Measurements from ENCODE around the gene SEC14L2. TPM values are rescaled to one million over a fixed set of nuclear protein-coding genes. Genes with fewer than 3 reads are reported as not detected.
"Not testable (repeated sequence)": the region's sequence is repeated elsewhere in the genome, so short reads cannot be mapped to it uniquely, and the experiment has no call there.

SEC14L2 gene
- total RNA-seq, 2 experiments from 2014 or later = 12.8 to 15.3 TPM

- Mint-ChIP-seq H3K4me1 (ENCODE audit: low read depth) (peaks cover 26% of the 10 kb centered on the region), H3K9me3 (no peaks in the 10 kb centered on the region), H3K27ac (no peak overlapping the region), H3K27me3 (no peaks in the 10 kb centered on the region), H3K4me3 (peak overlapping the region; percentile 86), H3K36me3 (no peaks in the 10 kb centered on the region)
- intact Hi-C loops (cut with micrococcal nuclease) = loop anchor here (5.0 to 10.0 kb wide), 2 partner anchors 207 to 756 kb away; partner anchors contain the start of gene TCN2
- no peak for DNase-seq
- CTCF ChIA-PET = interaction anchor here (1.0 to 6.6 kb wide), 8 partner anchors 11 to 491 kb away, joined by 3 to 67 read pairs (median 8); partner anchors contain the start of genes CASTOR1, MTFP1 and RNF215
- POLR2A ChIA-PET = interaction anchor here (1.2 to 3.9 kb wide), 4 partner anchors 14 to 42 kb away, joined by 3 to 53 read pairs (median 4); partner anchors contain the start of genes MTFP1 and SF3A1
These were observed 1.1 kb downstream of the SEC14L2 start for GRCh38 chr22:30397656-30398635.

GRCh38 chr22:30398685-30399680 is 2.2 kb downstream of the SEC14L2 start:
- POLR2A ChIA-PET = interaction anchor here (0.6 to 3.9 kb wide), 2 partner anchors 15 to 25 kb away, joined by 3 to 53 read pairs; partner anchors contain the start of gene MTFP1
- no peak for DNase-seq
- peaks cover under 1% of the 10 kb centered on the region for H3K36me3 Mint-ChIP-seq

GRCh38 chr22:30399718-30400117 is 2.9 kb downstream of the SEC14L2 start:
- no peak overlapping the region for H3K4me3 Mint-ChIP-seq
- ChIA-PET POLR2A (no interaction called here), CTCF (no interaction called here)
- H3K27ac Mint-ChIP-seq = no peak overlapping the region
- H3K4me1 Mint-ChIP-seq (ENCODE audit: low read depth) = peaks cover 26% of the 10 kb centered on the region
- H3K9me3 Mint-ChIP-seq = no peaks in the 10 kb centered on the region
- DNase-seq = no peak
- H3K36me3 Mint-ChIP-seq = peaks cover 5% of the 10 kb centered on the region
- H3K27me3 Mint-ChIP-seq = no peaks in the 10 kb centered on the region
- intact Hi-C loops (cut with micrococcal nuclease) = loop anchor here (5.0 to 10.0 kb wide), 2 partner anchors 205 to 757 kb away; partner anchors contain the start of gene TCN2

More at GRCh38 chr22:30398685-30399680, 2.2 kb downstream of the SEC14L2 start:
- intact Hi-C loops (cut with micrococcal nuclease) = loop anchor here (5.0 to 10.0 kb wide), 2 partner anchors 206 to 757 kb away; partner anchors contain the start of gene TCN2
- CTCF ChIA-PET = interaction anchor here (0.6 to 6.6 kb wide), 6 partner anchors 9 to 111 kb away, joined by 3 to 67 read pairs (median 6); partner anchors contain the start of genes CASTOR1, MTFP1 and RNF215
- peaks cover 26% of the 10 kb centered on the region for H3K4me1 Mint-ChIP-seq (ENCODE audit: low read depth)
- H3K9me3 Mint-ChIP-seq = no peaks in the 10 kb centered on the region
- H3K4me3 Mint-ChIP-seq = peak overlapping the region; percentile 3
- no peak overlapping the region for H3K27ac Mint-ChIP-seq
- H3K27me3 Mint-ChIP-seq = no peaks in the 10 kb centered on the region

- Mint-ChIP-seq H3K27me3 (no peaks in the 10 kb centered on the region), H3K36me3 (peaks cover 5% of the 10 kb centered on the region), H3K9me3 (no peaks in the 10 kb centered on the region), H3K4me1 (ENCODE audit: low read depth) (peaks cover 26% of the 10 kb centered on the region), H3K4me3 (no peak overlapping the region), H3K27ac (no peak overlapping the region)
- intact Hi-C loops (cut with micrococcal nuclease) = no loop called here
- POLR2A ChIA-PET = no interaction called here
- CTCF ChIA-PET = no interaction called here
- DNase-seq = no peak
These were observed 3.3 kb downstream of the SEC14L2 start for GRCh38 chr22:30400159-30400558.

GRCh38 chr22:30401024-30401423 is 4.2 kb downstream of the SEC14L2 start:
- intact Hi-C loops (cut with micrococcal nuclease) = not testable (repeated sequence)

GRCh38 chr22:30402028-30402765 is 5.4 kb downstream of the SEC14L2 start:
- Mint-ChIP-seq H3K9me3 (no peaks in the 10 kb centered on the region), H3K36me3 (peaks cover 8% of the 10 kb centered on the region), H3K4me3 (no peak overlapping the region), H3K27me3 (no peaks in the 10 kb centered on the region), H3K4me1 (ENCODE audit: low read depth) (peaks cover 18% of the 10 kb centered on the region), H3K27ac (no peak overlapping the region)
- CTCF ChIA-PET = interaction anchor here (0.9 to 1.7 kb wide), 3 partner anchors 12 to 114 kb away, joined by 3 to 7 read pairs (median 3); no protein-coding TSS in a partner anchor
- intact Hi-C loops (cut with micrococcal nuclease) = no loop called here
- POLR2A ChIA-PET = interaction anchor here (0.6 to 1.3 kb wide), 5 partner anchors 8 to 40 kb away, joined by 3 to 4 read pairs (median 4); no protein-coding TSS in a partner anchor
- no peak for DNase-seq

More at GRCh38 chr22:30401024-30401423, 4.2 kb downstream of the SEC14L2 start:
- DNase-seq, H3K9me3 Mint-ChIP-seq, H3K27ac Mint-ChIP-seq, H3K4me3 Mint-ChIP-seq, CTCF ChIA-PET, POLR2A ChIA-PET, H3K36me3 Mint-ChIP-seq, H3K27me3 Mint-ChIP-seq: not testable (repeated sequence)
- H3K4me1 Mint-ChIP-seq (ENCODE audit: low read depth) = peaks cover 25% of the 10 kb centered on the region

GRCh38 chr22:30402766-30403104 is 5.9 kb downstream of the SEC14L2 start:
- H3K4me1 Mint-ChIP-seq (ENCODE audit: low read depth) = peaks cover 14% of the 10 kb centered on the region
- intact Hi-C loops (cut with micrococcal nuclease); H3K4me3 Mint-ChIP-seq; H3K9me3 Mint-ChIP-seq; H3K27ac Mint-ChIP-seq; H3K27me3 Mint-ChIP-seq; H3K36me3 Mint-ChIP-seq; DNase-seq: not testable (repeated sequence)
- ChIA-PET CTCF (interaction anchor here (1.7 kb wide), 1 partner anchor 115 kb away, joined by 7 read pairs; no protein-coding TSS in a partner anchor), POLR2A (interaction anchor here (0.6 to 1.3 kb wide), 5 partner anchors 8 to 24 kb away, joined by 3 to 4 read pairs (median 4); no protein-coding TSS in a partner anchor)

GRCh38 chr22:30404307-30404706 is 7.5 kb downstream of the SEC14L2 start:
- Mint-ChIP-seq H3K4me1 (ENCODE audit: low read depth) (peaks cover 7% of the 10 kb centered on the region), H3K4me3 (no peak overlapping the region), H3K27me3 (no peaks in the 10 kb centered on the region), H3K27ac (no peak overlapping the region), H3K36me3 (peaks cover 8% of the 10 kb centered on the region), H3K9me3 (no peaks in the 10 kb centered on the region)
- DNase-seq = no peak
- intact Hi-C loops (cut with micrococcal nuclease) = no loop called here
- ChIA-PET POLR2A (no interaction called here), CTCF (interaction anchor here (0.6 kb wide), 1 partner anchor 14 kb away, joined by 3 read pairs; no protein-coding TSS in a partner anchor)

GRCh38 chr22:30405731-30406130 is 8.9 kb downstream of the SEC14L2 start:
- intact Hi-C loops (cut with micrococcal nuclease) = no loop called here
- Mint-ChIP-seq H3K27me3 (no peaks in the 10 kb centered on the region), H3K9me3 (no peaks in the 10 kb centered on the region), H3K4me1 (ENCODE audit: low read depth) (peaks cover 7% of the 10 kb centered on the region), H3K4me3 (no peak overlapping the region), H3K36me3 (peaks cover 10% of the 10 kb centered on the region), H3K27ac (no peak overlapping the region)
- CTCF ChIA-PET = interaction anchor here (0.6 to 1.4 kb wide), 3 partner anchors 13 to 21 kb away, joined by 3 to 4 read pairs (median 4); no protein-coding TSS in a partner anchor
- POLR2A ChIA-PET = interaction anchor here (1.2 to 1.7 kb wide), 2 partner anchors 15 to 18 kb away, joined by 3 to 4 read pairs; no protein-coding TSS in a partner anchor
- no peak for DNase-seq

GRCh38 chr22:30406400-30406799 is 9.6 kb downstream of the SEC14L2 start:
- DNase-seq = no peak
- Mint-ChIP-seq H3K27ac (no peak overlapping the region), H3K4me3 (no peak overlapping the region), H3K36me3 (peaks cover 13% of the 10 kb centered on the region), H3K9me3 (no peaks in the 10 kb centered on the region), H3K27me3 (no peaks in the 10 kb centered on the region), H3K4me1 (ENCODE audit: low read depth) (peaks cover 7% of the 10 kb centered on the region)
- intact Hi-C loops (cut with micrococcal nuclease) = no loop called here
- CTCF ChIA-PET = interaction anchor here (1.4 kb wide), 1 partner anchor 15 kb away, joined by 4 read pairs; no protein-coding TSS in a partner anchor
- POLR2A ChIA-PET = interaction anchor here (1.7 kb wide), 1 partner anchor 18 kb away, joined by 4 read pairs; no protein-coding TSS in a partner anchor

All from activated CD4-positive, alpha-beta memory T cell treated with anti-CD3 and anti-CD28 coated beads for 36 hours (primary cell).